ENCODE measurements around the gene LRRC56. TPM values are rescaled to one million over a fixed set of nuclear protein-coding genes. Genes with fewer than 3 reads are reported as not detected.

Gene LRRC56
- total and polyA plus RNA-seq, 9 of the 15 experiments (the other 6 are each of a cell fraction or from before 2014, with no cell fraction given): 0.03 to 4.5 (median 1.0) TPM; not detected in 1

- Histone ChIP-seq H3K4me3 (no peak overlapping the region), H2AFZ (ENCODE audit: low read depth, low read length) (peak overlapping the region; percentile 44; the same call in 1 of the 2 replicates), H3K9me3 (replicated peaks; ENCODE audit: control insufficient read depth, insufficient read depth, low read depth, low read length) (no peaks in the 10 kb centered on the region), H3K36me3 (ENCODE audit: control insufficient read depth, insufficient read depth, low read length) (peaks cover 6% of the 10 kb centered on the region; the same call in 1 of the 3 replicates), H3K27ac (ENCODE audit: extremely low read depth, low read depth, low read length) (no peak overlapping the region), H3K9me1 (ENCODE audit: control insufficient read depth, insufficient read depth, low read length) (peaks cover 2% of the 10 kb centered on the region), H3K4me2 (ENCODE audit: insufficient read depth, low read length) (no peak overlapping the region), H4K20me1 (replicated peaks; ENCODE audit: control insufficient read depth, insufficient read depth, low read length) (0 out of 2 replicates have a peak, but pooled peaks cover 5% of the 10 kb centered on the region), H3K4me1 (replicated peaks in 1 of 2; ENCODE audit: control insufficient read depth in 2 of 2, insufficient read depth in 2 of 2, low read length in 2 of 2) (peaks cover 23 to 97% of the 10 kb centered on the region in 2 experiments), H3K9ac (ENCODE audit: insufficient read depth in 1 of 2, low read depth in 2 of 2, low read length in 2 of 2) (peak overlapping the region in 1 of 2 experiments; percentile 61; a peak in 2 of 4 replicates), H3K79me2 (ENCODE audit: control insufficient read depth, insufficient read depth, low read length) (peaks cover 24% of the 10 kb centered on the region), H3K27me3 (ENCODE audit: control insufficient read depth in 2 of 2, insufficient read depth in 2 of 2, low read length in 2 of 2) (no peaks in the 10 kb centered on the region)
- no peak for FAIRE-seq
- no TSS peak for BruUV-seq (replicated peaks)
- 58% methylated on average over 22 of the region's 24 CpGs for WGBS (ENCODE audit: insufficient coverage, low coverage, missing lambda C conversion rate)
- intact Hi-C loops (cut with micrococcal nuclease) (loop anchor here (10.0 kb wide), 2 partner anchors 57 to 137 kb away; partner anchors contain the start of genes DEAF1, IRF7 and TMEM80), in situ Hi-C loops (cut with MboI) (no loop called here)
- ATAC-seq: no peak
- ChIA-PET POLR2A (interaction anchor here (0.6 to 0.8 kb wide), 2 partner anchors 23 to 239 kb away, joined by 3 to 4 read pairs; no protein-coding TSS in a partner anchor), CTCF (ENCODE audit: low intra/inter-chr PET ratio) (no interaction called here)
- no peak for DNase-seq (ENCODE audit: extremely low read depth in 1 of 4, low spot score in 3 of 4)
- TF ChIP-seq, protein P1, sequence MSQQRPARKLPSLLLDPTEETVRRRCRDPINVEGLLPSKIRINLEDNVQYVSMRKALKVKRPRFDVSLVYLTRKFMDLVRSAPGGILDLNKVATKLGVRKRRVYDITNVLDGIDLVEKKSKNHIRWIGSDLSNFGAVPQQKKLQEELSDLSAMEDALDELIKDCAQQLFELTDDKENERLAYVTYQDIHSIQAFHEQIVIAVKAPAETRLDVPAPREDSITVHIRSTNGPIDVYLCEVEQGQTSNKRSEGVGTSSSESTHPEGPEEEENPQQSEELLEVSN (IDR thresholded peaks at IDR 0.05; ENCODE audit: borderline replicate concordance in 1 of 2, extremely low read depth in 1 of 2, insufficient read depth in 1 of 2, insufficient read length in 1 of 2, low read depth in 1 of 2, low read length in 1 of 2, poor library complexity in 1 of 2, severe bottlenecking in 1 of 2): peak in 1 of 2 experiments; percentile 41
- TF ChIP-seq POLR2G (IDR thresholded peaks at IDR 0.05; ENCODE audit: low read depth, low read length): peak; percentile 13; the same call in 1 of the 2 replicates
- no peak for TF ChIP-seq TEAD2 (tag; IDR thresholded peaks at IDR 0.05)
Measured at GRCh38 chr11:557328-558132, 20.2 kb downstream of the LRRC56 start.
